H1 (cell line): Measurements from ENCODE around the gene SCYGR4. TPM values are rescaled to one million over a fixed set of nuclear protein-coding genes. Genes with fewer than 3 reads are reported as not detected.

ENCODE experiments used
- CTCF ChIA-PET: fragments of 300-600 bp; sonication (Branson Sonifier 250); formaldehyde crosslinking; loops from one replicate; lab custom pipeline; 2021; ENCODE audit not compliant: partially characterized antibody; lab: Charles Lee
- POLR2A ChIA-PET: fragments of 300-600 bp; sonication (Branson Sonifier 250); formaldehyde crosslinking; loops from one replicate; lab custom pipeline; 2021; ENCODE audit warnings: inconsistent platforms; ENCODE audit not compliant: partially characterized antibody; lab: Charles Lee
- DNase-seq, 2 experiments: peaks; one replicate each; pipeline versions ENCODE4 v3.0.0 to v3.0.0-alpha.2; 2010 to 2022; ENCODE audit warnings: low spot score in 2 of 2, low read depth in 1 of 2, mixed read lengths in 1 of 2
- FAIRE-seq: peaks from 2 replicates; lab custom pipeline; 2011; peaks lifted over from hg19 to GRCh38; lab: Jason Lieb, UNC
- H2AFZ ChIP-seq: 2 replicates; pipeline ENCODE4 v1.8.1; 2012; ENCODE audit warnings: low read length, inconsistent platforms
- H2AK5ac ChIP-seq: 2 replicates; pipeline ENCODE4 v1.6.1; 2013; ENCODE audit warnings: low read depth, low read length
- H2BK120ac ChIP-seq: replicated peaks from 2 replicates; pipeline ENCODE3; 2013; ENCODE audit warnings: low read depth, low read length, inconsistent platforms
- H2BK12ac ChIP-seq: 2 replicates; pipeline ENCODE4 v1.6.1; 2013; ENCODE audit warnings: low read depth, low read length
- H2BK15ac ChIP-seq: 2 replicates; pipeline ENCODE4 v1.6.1; 2013; ENCODE audit warnings: low read length
- H2BK20ac ChIP-seq: 2 replicates; pipeline ENCODE4 v1.6.1; 2013; ENCODE audit warnings: low read length
- H2BK5ac ChIP-seq: 2 replicates; pipeline ENCODE4 v1.6.1; 2013; ENCODE audit warnings: low read depth, low read length
- H3K14ac ChIP-seq: 2 replicates; pipeline ENCODE4 v1.6.1; 2013; ENCODE audit warnings: inconsistent platforms; ENCODE audit not compliant: insufficient read length
- H3K18ac ChIP-seq: 2 replicates; pipeline ENCODE4 v1.6.1; 2013; ENCODE audit warnings: low read length; ENCODE audit errors: extremely low read depth
- H3K23ac ChIP-seq: 2 replicates; pipeline ENCODE4 v1.6.1; 2013; ENCODE audit warnings: inconsistent platforms; ENCODE audit not compliant: insufficient read length
- H3K23me2 ChIP-seq: 2 replicates; pipeline ENCODE4 v1.6.1; 2013; ENCODE audit warnings: low read depth, low read length
- H3K27ac ChIP-seq: 2 replicates; pipeline ENCODE4 v1.6.1; 2011; ENCODE audit warnings: low read depth, low read length, inconsistent platforms
- H3K27me3 ChIP-seq, 4 experiments: replicated peaks in 1 of 4; 1 replicate in 1 of 4; 2 replicates in 3 of 4; pipeline versions ENCODE4 v1.6.1 to v1.8.1; 2011 to 2013; ENCODE audit warnings: low read length in 3 of 4, mild to moderate bottlenecking in 3 of 4, inconsistent platforms in 2 of 4, mixed read lengths in 2 of 4, moderate library complexity in 1 of 4; ENCODE audit not compliant: control insufficient read depth in 3 of 4, insufficient read depth in 3 of 4; ENCODE audit errors: extremely low read depth in 1 of 4
- H3K36me3 ChIP-seq, 4 experiments: 2 replicates each; pipeline versions ENCODE4 v1.6.1 to v1.8.1; 2011 to 2013; ENCODE audit warnings: mild to moderate bottlenecking in 4 of 4, low read length in 3 of 4, moderate library complexity in 2 of 4, control low read depth in 1 of 4, inconsistent platforms in 1 of 4; ENCODE audit not compliant: insufficient read depth in 4 of 4, control insufficient read depth in 2 of 4
- H3K4ac ChIP-seq: replicated peaks from 2 replicates; pipeline ENCODE3; 2013; ENCODE audit warnings: low read length, low read depth, mixed read lengths, inconsistent platforms; ENCODE audit not compliant: insufficient read length
- H3K4me1 ChIP-seq, 4 experiments: replicated peaks in 1 of 4; 1 replicate in 1 of 4; 2 replicates in 3 of 4; pipeline versions ENCODE4 v1.6.1 to v1.8.1; 2011 to 2013; ENCODE audit warnings: low read length in 3 of 4, inconsistent platforms in 2 of 4, mixed read lengths in 1 of 4; ENCODE audit not compliant: insufficient read depth in 4 of 4, control insufficient read depth in 3 of 4
- H3K4me2 ChIP-seq, 2 experiments: 2 replicates each; pipeline versions ENCODE4 v1.6.1 to v1.8.1; 2011 to 2013; ENCODE audit warnings: low read depth in 2 of 2, low read length in 2 of 2, control low read depth in 1 of 2, inconsistent platforms in 1 of 2, mild to moderate bottlenecking in 1 of 2; ENCODE audit not compliant: insufficient read depth in 1 of 2
- H3K4me3 ChIP-seq, 4 experiments: fragments of 200-600, 300-600 bp in 1 of 4; sonication (generic), shearing (Covaris generic), sonication (Bioruptor Twin) in 1 of 4; 2 replicates each; pipeline versions ENCODE4 v1.5.1 to v1.8.1; 2011 to 2016; ENCODE audit warnings: low read length in 4 of 4, low read depth in 3 of 4, control low read depth in 2 of 4, inconsistent platforms in 2 of 4, mild to moderate bottlenecking in 2 of 4, mixed read lengths in 1 of 4, moderate library complexity in 1 of 4; ENCODE audit not compliant: insufficient read depth in 2 of 4; ENCODE audit errors: extremely low read depth in 1 of 4
- H3K56ac ChIP-seq: replicated peaks from 2 replicates; pipeline ENCODE3; 2013; ENCODE audit warnings: low read depth, mild to moderate bottlenecking, mixed read lengths, low read length, inconsistent platforms; ENCODE audit not compliant: insufficient read length
- H3K79me1 ChIP-seq: 2 replicates; pipeline ENCODE4 v1.6.1; 2013; ENCODE audit warnings: low read depth, low read length, control low read depth
- H3K79me2 ChIP-seq, 2 experiments: 2 replicates each; pipeline versions ENCODE4 v1.6.1 to v1.8.1; 2012 to 2013; ENCODE audit warnings: low read length in 2 of 2, mild to moderate bottlenecking in 2 of 2, inconsistent platforms in 1 of 2; ENCODE audit not compliant: insufficient read depth in 2 of 2, control insufficient read depth in 1 of 2
- H3K9ac ChIP-seq, 4 experiments: replicated peaks in 1 of 4; 1 replicate in 1 of 4; 2 replicates in 3 of 4; pipeline versions ENCODE4 v1.6.1 to v1.8.1; 2011 to 2013; ENCODE audit warnings: low read depth in 3 of 4, low read length in 3 of 4, control low read depth in 2 of 4, mild to moderate bottlenecking in 2 of 4, moderate library complexity in 2 of 4, inconsistent platforms in 1 of 4; ENCODE audit errors: extremely low read depth in 1 of 4
- H3K9me3 ChIP-seq, 2 experiments: 2 replicates each; pipeline versions ENCODE4 v1.6.1 to v1.8.1; 2012 to 2013; ENCODE audit warnings: mild to moderate bottlenecking in 2 of 2, moderate library complexity in 2 of 2, control low read depth in 1 of 2, inconsistent platforms in 1 of 2, low read depth in 1 of 2, low read length in 1 of 2, mixed read lengths in 1 of 2; ENCODE audit not compliant: insufficient read depth in 2 of 2
- H4K20me1 ChIP-seq, 2 experiments: replicated peaks in 1 of 2; 2 replicates each; pipeline versions ENCODE3 to v1.8.1; 2011 to 2013; ENCODE audit warnings: inconsistent platforms in 2 of 2, low read length in 2 of 2, mild to moderate bottlenecking in 1 of 2; ENCODE audit not compliant: insufficient read depth in 2 of 2, control insufficient read depth in 1 of 2
- H4K5ac ChIP-seq: 2 replicates; pipeline ENCODE4 v1.6.1; 2013; ENCODE audit warnings: low read length, low read depth, mixed read lengths, inconsistent platforms; ENCODE audit not compliant: insufficient read length
- H4K8ac ChIP-seq: 2 replicates; pipeline ENCODE4 v1.8.0; 2013; ENCODE audit warnings: mild to moderate bottlenecking, moderate library complexity, low read length, inconsistent platforms; ENCODE audit not compliant: insufficient read depth; ENCODE audit errors: extremely low read depth
- H4K91ac ChIP-seq: replicated peaks from 2 replicates; pipeline ENCODE3; 2013; ENCODE audit warnings: low read length, mixed read lengths, inconsistent platforms; ENCODE audit not compliant: insufficient read length
- ASH2L ChIP-seq: fragments of 200-600, 300-600 bp; sonication (generic); IDR thresholded peaks from one replicate; pipeline ENCODE4 v1.7.1; 2017; ENCODE audit warnings: low read length
- ATF3 ChIP-seq: IDR thresholded peaks from 2 replicates; pipeline ENCODE4 v1.6.1; 2011; ENCODE audit warnings: low read depth, mild to moderate bottlenecking, low read length; ENCODE audit not compliant: insufficient read depth
- CTCF ChIP-seq, 3 experiments: IDR thresholded peaks; 1 replicate in 2 of 3; 2 replicates in 1 of 3; pipeline versions ENCODE4 v1.5.1 to v1.6.1; 2011; ENCODE audit warnings: low read length in 3 of 3, mild to moderate bottlenecking in 3 of 3, inconsistent platforms in 2 of 3, low read depth in 1 of 3, moderate library complexity in 1 of 3; ENCODE audit not compliant: insufficient read depth in 1 of 3; ENCODE audit errors: control extremely low read depth in 1 of 3
- EZH2 ChIP-seq: fragments of 200-600 bp; sonication (generic); IDR thresholded peaks from 2 replicates; pipeline ENCODE4 v1.7.1; 2012; ENCODE audit warnings: low read depth, mild to moderate bottlenecking, moderate library complexity, low read length, inconsistent platforms; ENCODE audit not compliant: severe bottlenecking
- HDAC6 ChIP-seq: IDR thresholded peaks from one replicate; pipeline ENCODE4 v1.7.1; 2012; ENCODE audit warnings: low read depth, mild to moderate bottlenecking, inconsistent platforms, low read length, moderate library complexity
- RBBP5 ChIP-seq: IDR thresholded peaks from 2 replicates; pipeline ENCODE4 v1.7.1; 2012; ENCODE audit warnings: low read depth, mild to moderate bottlenecking, inconsistent platforms, low read length, moderate library complexity, borderline replicate concordance
- RFX5 ChIP-seq: IDR thresholded peaks from 2 replicates; pipeline ENCODE4 v1.6.1; 2011; ENCODE audit warnings: low read depth, low read length, improper control_type of control experiment, borderline replicate concordance
- RNF2 ChIP-seq: fragments of 200-900, 300-1000 bp; sonication (generic); IDR thresholded peaks from 2 replicates; pipeline ENCODE4 v1.7.1; 2016; ENCODE audit warnings: borderline replicate concordance, low read depth, mild to moderate bottlenecking, antibody characterized with exemption, low read length; ENCODE audit not compliant: poor library complexity, severe bottlenecking; ENCODE audit errors: missing control alignments
- SIN3A ChIP-seq, 2 experiments: IDR thresholded peaks in 1 of 2; conservative IDR thresholded peaks in 1 of 2; 2 replicates each; pipeline ENCODE4 v1.6.1; 2011 to 2012; ENCODE audit warnings: low read length in 2 of 2, improper control_type of control experiment in 1 of 2, low read depth in 1 of 2, mild to moderate bottlenecking in 1 of 2
- TBP ChIP-seq: IDR thresholded peaks from 2 replicates; pipeline ENCODE4 v1.6.1; 2011; ENCODE audit warnings: low read depth, low read length, improper control_type of control experiment
- WGBS, 2 experiments: shearing (Covaris generic) in 1 of 2; methylation state at CpG; one replicate each; pipeline versions ENCODE4 v1.1.6 to v1.1.7; 2013 to 2015; ENCODE audit warnings: low lambda C conversion rate in 2 of 2, mixed read lengths in 2 of 2, inconsistent platforms in 1 of 2, low coverage in 1 of 2, missing lambda C conversion rate in 1 of 2; ENCODE audit not compliant: insufficient replicate concordance in 2 of 2, insufficient coverage in 1 of 2, insufficient read length in 1 of 2; ENCODE audit errors: extremely low coverage in 1 of 2, missing lambda C conversion rate in 1 of 2; 5-methylcytosine and 5-hydroxymethylcytosine counted together
- polyA plus RNA-seq, 7 experiments: library from polyadenylated mRNA; depleted of rRNA in 3 of 7; stranded (reverse) in 5 of 7; unstranded in 2 of 7; fragments of >200 nt in 5 of 7; fragments of 200-250 nt in 2 of 7; gene quantifications; 1 replicate in 5 of 7; 2 replicates in 1 of 7; 4 replicates in 1 of 7; pipeline versions ENCODE4 v1.2.1 to v1.2.3, GENCODE V29; 2011 to 2013; ENCODE audit warnings: missing spikeins in 2 of 7, mixed read lengths in 2 of 7
- total RNA-seq: library from RNA; stranded (reverse); fragmentation: NEBNext Ultra II Directional; extraction: Animal tissue kit (Norgen Biotek cat#: 25700); gene quantifications from 2 replicates; pipeline ENCODE4 v1.2.1, GENCODE V29; 2021

Gene SCYGR4
- total and polyA plus RNA-seq, 2 of the 8 experiments (the other 6 are each of a cell fraction or from before 2014, with no cell fraction given), result not detected

GRCh38 chr2:227629435-227629834 lies 12.1 kb downstream of the SCYGR4 start:
- H3K27me3 ChIP-seq, result no peaks in the 10 kb centered on the region
- no peak overlapping the region for H4K8ac ChIP-seq
- no peak overlapping the region for H2AFZ ChIP-seq
- no peak overlapping the region for H2BK12ac ChIP-seq
- no peaks in the 10 kb centered on the region for H3K9me3 ChIP-seq
- no peaks in the 10 kb centered on the region; the same call in 1 of the 2 replicates for H3K79me1 ChIP-seq
- no peak overlapping the region for H3K27ac ChIP-seq
- no peak overlapping the region for H3K4me2 ChIP-seq
- no peak overlapping the region for H3K4ac ChIP-seq
- H3K4me3 ChIP-seq, result no peak overlapping the region
- H4K5ac ChIP-seq, result no peak overlapping the region
- H3K18ac ChIP-seq, result no peak overlapping the region
- H2BK20ac ChIP-seq, result no peak overlapping the region
- H4K20me1 ChIP-seq, result no peaks in the 10 kb centered on the region
- no peak overlapping the region for H3K14ac ChIP-seq
- no peak for FAIRE-seq
- no peak overlapping the region for H4K91ac ChIP-seq
- H2BK5ac ChIP-seq, result no peak overlapping the region
- H3K23ac ChIP-seq, result no peak overlapping the region
- no peak overlapping the region for H2BK15ac ChIP-seq
- H3K79me2 ChIP-seq, result no peaks in the 10 kb centered on the region
- ChIA-PET CTCF (interaction anchor here (0.7 to 1.3 kb wide), 2 partner anchors 233 to 270 kb away, joined by 3 to 4 read pairs; no protein-coding TSS in a partner anchor), POLR2A (no interaction called here)
- H3K36me3 ChIP-seq, result no peaks in the 10 kb centered on the region
- H3K23me2 ChIP-seq, result no peaks in the 10 kb centered on the region
- no peak overlapping the region for H3K56ac ChIP-seq
- no peak overlapping the region for H2AK5ac ChIP-seq
- no peak for DNase-seq
- H3K4me1 ChIP-seq, result no peaks in the 10 kb centered on the region
- no peak overlapping the region for H3K9ac ChIP-seq
- no peak overlapping the region for H2BK120ac ChIP-seq
- WGBS, 2 experiments, result 91% methylated on average over 7 of the region's 7 CpGs; no CpG with 5 or more reads in 1 of the 2 experiments
- no peak for TF ChIP-seq SIN3A (conservative IDR thresholded peaks at IDR 0.05 in 1 of 2, IDR thresholded peaks at IDR 0.05 in 1 of 2; ENCODE audit: low read depth in 1 of 2, low read length in 2 of 2)
- TF ChIP-seq RNF2, result no peak
- no peak for TF ChIP-seq CTCF (IDR thresholded peaks at IDR 0.05; ENCODE audit: control extremely low read depth in 1 of 3, insufficient read depth in 1 of 3, low read depth in 1 of 3, low read length in 3 of 3)
- no peak for TF ChIP-seq ATF3
- no peak for TF ChIP-seq RFX5
- TF ChIP-seq TBP, result no peak
- TF ChIP-seq HDAC6, result no peak
- no peak for TF ChIP-seq ASH2L
- TF ChIP-seq EZH2, result no peak
- no peak for TF ChIP-seq RBBP5
